SK-MEL-5 (cell line): ENCODE measurements around the gene SNRK. TPM values are rescaled to one million over a fixed set of nuclear protein-coding genes. Genes with fewer than 3 reads are reported as not detected.

ENCODE experiments used
- DNase-seq: peaks from one replicate; pipeline ENCODE4 v3.0.0-alpha.2; 2016; ENCODE audit warnings: low read depth, low spot score
- in situ Hi-C: cut with HindIII; loops from 2 replicates; pipeline ENCODE4 v1.10.0; 2016; ENCODE audit warnings: low sequenced_read_pairs, high pct_unique_total_duplicates, low pct_unique_long_range_greater_than_20kb
- polyA plus RNA-seq, 2 experiments: library from polyadenylated mRNA; depleted of rRNA; stranded (reverse); fragments of >200 nt; gene quantifications; 2 replicates each; pipeline ENCODE4 v1.2.3, GENCODE V29; 2015
- total RNA-seq: library from RNA; depleted of rRNA; stranded (reverse); fragments of >200 nt; shearing (Covaris generic); gene quantifications from 2 replicates; pipeline ENCODE4 v1.2.3, GENCODE V29; 2014; rRNA removed

Gene SNRK
- total RNA-seq = 19.7 and 20.6 TPM in 2 replicates
- 7.1 and 11.4 TPM in 2 replicates for polyA plus RNA-seq (2015; cell fraction: cytosol; rRNA removed)
- 13.3 and 14.6 TPM in 2 replicates for polyA plus RNA-seq (2015; cell fraction: nucleus; rRNA removed)

- in situ Hi-C loops = no loop called here
- DNase-seq = peak; percentile 69
These were observed at the start of gene SNRK for GRCh38 chr3:43286115-43286840. Gene SNRK, plus strand, starts transcription at chr3:43286540. Its CDS starts 16,664 bp downstream, at chr3:43303204.

- DNase-seq = no peak
- in situ Hi-C loops = no loop called here
These were observed 47.5 kb upstream of the SNRK start for GRCh38 chr3:43238801-43239200.

GRCh38 chr3:43239755-43240154 lies 46.6 kb upstream of the SNRK start:
- no peak for DNase-seq
- in situ Hi-C loops = no loop called here

GRCh38 chr3:43243590-43244587 lies 42.5 kb upstream of the SNRK start:
- in situ Hi-C loops = no loop called here

GRCh38 chr3:43244694-43245093 lies 41.6 kb upstream of the SNRK start:
- in situ Hi-C loops = no loop called here
- no peak for DNase-seq

More at GRCh38 chr3:43243590-43244587, 42.5 kb upstream of the SNRK start:
- no peak for DNase-seq

- in situ Hi-C loops = no loop called here
- DNase-seq = no peak
These were observed 39.4 kb upstream of the SNRK start for GRCh38 chr3:43246976-43247375.

GRCh38 chr3:43247561-43248184 lies 38.7 kb upstream of the SNRK start:
- in situ Hi-C loops = no loop called here
- DNase-seq = no peak

GRCh38 chr3:43248185-43248583 lies 38.2 kb upstream of the SNRK start:
- no peak for DNase-seq
- in situ Hi-C loops = no loop called here

- no peak for DNase-seq
- in situ Hi-C loops = no loop called here
These were observed 37.4 kb upstream of the SNRK start for GRCh38 chr3:43248973-43249372.

- DNase-seq = no peak
- in situ Hi-C loops = no loop called here
These were observed 36.9 kb upstream of the SNRK start for GRCh38 chr3:43249405-43249804.

GRCh38 chr3:43253294-43253693 lies 33.0 kb upstream of the SNRK start:
- DNase-seq = no peak
- in situ Hi-C loops = no loop called here

- no peak for DNase-seq
- in situ Hi-C loops = no loop called here
These were observed 32.2 kb upstream of the SNRK start for GRCh38 chr3:43254125-43254524.

- DNase-seq = no peak
- in situ Hi-C loops = no loop called here
These were observed 30.7 kb upstream of the SNRK start for GRCh38 chr3:43255662-43256061.

- in situ Hi-C loops = no loop called here
- no peak for DNase-seq
These were observed 29.5 kb upstream of the SNRK start for GRCh38 chr3:43256714-43257461.

- in situ Hi-C loops = no loop called here
These were observed 28.5 kb upstream of the SNRK start for GRCh38 chr3:43257850-43258249.

GRCh38 chr3:43259626-43260025 lies 26.7 kb upstream of the SNRK start:
- DNase-seq = peak; percentile 66
- in situ Hi-C loops = no loop called here

More at GRCh38 chr3:43257850-43258249, 28.5 kb upstream of the SNRK start:
- no peak for DNase-seq

GRCh38 chr3:43260412-43260811 lies 25.9 kb upstream of the SNRK start:
- in situ Hi-C loops = no loop called here
- DNase-seq = peak; percentile 55
